ENCODE measurements around the gene EPHA3. TPM values are rescaled to one million over a fixed set of nuclear protein-coding genes. Genes with fewer than 3 reads are reported as not detected.

The EPHA3 gene
- total RNA-seq, 1 donor from 2014 or later, result not detected

- no peaks in the 10 kb centered on the region for H3K4me1 Mint-ChIP-seq (ENCODE audit: low read depth)
- H3K27ac Mint-ChIP-seq, result no peak overlapping the region
- no peaks in the 10 kb centered on the region for H3K27me3 Mint-ChIP-seq (ENCODE audit: insufficient read depth)
- no peak overlapping the region for H3K4me3 Mint-ChIP-seq
- no peaks in the 10 kb centered on the region for H3K36me3 Mint-ChIP-seq (ENCODE audit: low read depth)
- intact Hi-C loops (cut with micrococcal nuclease), result no loop called here
- H3K9me3 Mint-ChIP-seq, result no peaks in the 10 kb centered on the region
- no peak for DNase-seq (ENCODE audit: low spot score)
These were observed 318.6 kb downstream of the EPHA3 start for GRCh38 chr3:89426060-89426459.

- Mint-ChIP-seq H3K27ac (no peak overlapping the region), H3K9me3 (peaks cover 4% of the 10 kb centered on the region), H3K36me3 (ENCODE audit: low read depth) (no peaks in the 10 kb centered on the region), H3K4me3 (no peak overlapping the region), H3K4me1 (ENCODE audit: low read depth) (no peaks in the 10 kb centered on the region), H3K27me3 (ENCODE audit: insufficient read depth) (no peaks in the 10 kb centered on the region)
- intact Hi-C loops (cut with micrococcal nuclease), result no loop called here
- no peak for DNase-seq (ENCODE audit: low spot score)
These were observed 327.4 kb downstream of the EPHA3 start for GRCh38 chr3:89434621-89435380.

GRCh38 chr3:89436846-89437245, 329.4 kb downstream of the EPHA3 start:
- Mint-ChIP-seq H3K27ac (no peak overlapping the region), H3K9me3 (peaks cover 4% of the 10 kb centered on the region), H3K27me3 (ENCODE audit: insufficient read depth) (no peaks in the 10 kb centered on the region), H3K4me3 (no peak overlapping the region), H3K36me3 (ENCODE audit: low read depth) (no peaks in the 10 kb centered on the region), H3K4me1 (ENCODE audit: low read depth) (no peaks in the 10 kb centered on the region)
- intact Hi-C loops (cut with micrococcal nuclease), result no loop called here
- no peak for DNase-seq (ENCODE audit: low spot score)

GRCh38 chr3:89440386-89440785, 333.0 kb downstream of the EPHA3 start:
- DNase-seq (ENCODE audit: low spot score), result no peak
- H3K27me3 Mint-ChIP-seq (ENCODE audit: insufficient read depth), result no peaks in the 10 kb centered on the region
- no peaks in the 10 kb centered on the region for H3K36me3 Mint-ChIP-seq (ENCODE audit: low read depth)
- no peak overlapping the region for H3K27ac Mint-ChIP-seq
- H3K9me3 Mint-ChIP-seq, result peaks cover 4% of the 10 kb centered on the region
- intact Hi-C loops (cut with micrococcal nuclease), result no loop called here
- H3K4me1 Mint-ChIP-seq (ENCODE audit: low read depth), result no peaks in the 10 kb centered on the region
- no peak overlapping the region for H3K4me3 Mint-ChIP-seq

GRCh38 chr3:89441141-89441540, 333.7 kb downstream of the EPHA3 start:
- Mint-ChIP-seq H3K27me3 (ENCODE audit: insufficient read depth) (no peaks in the 10 kb centered on the region), H3K4me1 (ENCODE audit: low read depth) (no peaks in the 10 kb centered on the region), H3K9me3 (peaks cover 7% of the 10 kb centered on the region), H3K27ac (no peak overlapping the region), H3K36me3 (ENCODE audit: low read depth) (no peaks in the 10 kb centered on the region), H3K4me3 (no peak overlapping the region)
- DNase-seq (ENCODE audit: low spot score), result no peak
- intact Hi-C loops (cut with micrococcal nuclease), result no loop called here

- H3K27ac Mint-ChIP-seq, result no peak overlapping the region
- no peaks in the 10 kb centered on the region for H3K4me1 Mint-ChIP-seq (ENCODE audit: low read depth)
- no peaks in the 10 kb centered on the region for H3K36me3 Mint-ChIP-seq (ENCODE audit: low read depth)
- intact Hi-C loops (cut with micrococcal nuclease), result no loop called here
- no peaks in the 10 kb centered on the region for H3K27me3 Mint-ChIP-seq (ENCODE audit: insufficient read depth)
- H3K9me3 Mint-ChIP-seq, result peaks cover 7% of the 10 kb centered on the region
- DNase-seq (ENCODE audit: low spot score), result no peak
- no peak overlapping the region for H3K4me3 Mint-ChIP-seq
These were observed 339.2 kb downstream of the EPHA3 start for GRCh38 chr3:89446593-89446992.

GRCh38 chr3:89447243-89447642, 339.8 kb downstream of the EPHA3 start:
- Mint-ChIP-seq H3K9me3 (peaks cover 7% of the 10 kb centered on the region), H3K36me3 (ENCODE audit: low read depth) (no peaks in the 10 kb centered on the region), H3K27me3 (ENCODE audit: insufficient read depth) (no peaks in the 10 kb centered on the region), H3K4me1 (ENCODE audit: low read depth) (no peaks in the 10 kb centered on the region), H3K27ac (no peak overlapping the region), H3K4me3 (no peak overlapping the region)
- intact Hi-C loops (cut with micrococcal nuclease), result no loop called here
- no peak for DNase-seq (ENCODE audit: low spot score)

GRCh38 chr3:89449086-89449485, 341.7 kb downstream of the EPHA3 start:
- H3K4me3 Mint-ChIP-seq, result no peak overlapping the region
- no peak overlapping the region for H3K27ac Mint-ChIP-seq
- no peaks in the 10 kb centered on the region for H3K36me3 Mint-ChIP-seq (ENCODE audit: low read depth)
- H3K27me3 Mint-ChIP-seq (ENCODE audit: insufficient read depth), result no peaks in the 10 kb centered on the region
- H3K4me1 Mint-ChIP-seq (ENCODE audit: low read depth), result no peaks in the 10 kb centered on the region
- peaks cover 7% of the 10 kb centered on the region for H3K9me3 Mint-ChIP-seq
- no peak for DNase-seq (ENCODE audit: low spot score)
- intact Hi-C loops (cut with micrococcal nuclease), result no loop called here

GRCh38 chr3:89452066-89452465, 344.6 kb downstream of the EPHA3 start:
- Mint-ChIP-seq H3K27ac (no peak overlapping the region), H3K27me3 (ENCODE audit: insufficient read depth) (no peaks in the 10 kb centered on the region), H3K4me1 (ENCODE audit: low read depth) (no peaks in the 10 kb centered on the region), H3K4me3 (no peak overlapping the region), H3K36me3 (ENCODE audit: low read depth) (no peaks in the 10 kb centered on the region), H3K9me3 (peaks cover 4% of the 10 kb centered on the region)
- no peak for DNase-seq (ENCODE audit: low spot score)
- intact Hi-C loops (cut with micrococcal nuclease), result no loop called here

GRCh38 chr3:89455240-89455639, 347.8 kb downstream of the EPHA3 start:
- DNase-seq (ENCODE audit: low spot score), result no peak
- H3K9me3 Mint-ChIP-seq, result peaks cover 4% of the 10 kb centered on the region
- no peaks in the 10 kb centered on the region for H3K36me3 Mint-ChIP-seq (ENCODE audit: low read depth)
- no peak overlapping the region for H3K27ac Mint-ChIP-seq
- H3K4me3 Mint-ChIP-seq, result no peak overlapping the region
- no peaks in the 10 kb centered on the region for H3K4me1 Mint-ChIP-seq (ENCODE audit: low read depth)
- intact Hi-C loops (cut with micrococcal nuclease), result no loop called here
- no peaks in the 10 kb centered on the region for H3K27me3 Mint-ChIP-seq (ENCODE audit: insufficient read depth)

- no peak overlapping the region for H3K27ac Mint-ChIP-seq
- no peaks in the 10 kb centered on the region for H3K4me1 Mint-ChIP-seq (ENCODE audit: low read depth)
- intact Hi-C loops (cut with micrococcal nuclease), result no loop called here
- H3K9me3 Mint-ChIP-seq, result no peaks in the 10 kb centered on the region
- H3K36me3 Mint-ChIP-seq (ENCODE audit: low read depth), result no peaks in the 10 kb centered on the region
- H3K27me3 Mint-ChIP-seq (ENCODE audit: insufficient read depth), result no peaks in the 10 kb centered on the region
- H3K4me3 Mint-ChIP-seq, result no peak overlapping the region
- DNase-seq (ENCODE audit: low spot score), result no peak
These were observed 360.5 kb downstream of the EPHA3 start for GRCh38 chr3:89467898-89468363.

GRCh38 chr3:89472101-89472500, 364.7 kb downstream of the EPHA3 start:
- Mint-ChIP-seq H3K27ac (no peak overlapping the region), H3K4me3 (no peak overlapping the region), H3K4me1 (ENCODE audit: low read depth) (no peaks in the 10 kb centered on the region), H3K36me3 (ENCODE audit: low read depth) (no peaks in the 10 kb centered on the region), H3K9me3 (no peaks in the 10 kb centered on the region), H3K27me3 (ENCODE audit: insufficient read depth) (no peaks in the 10 kb centered on the region)
- no peak for DNase-seq (ENCODE audit: low spot score)
- intact Hi-C loops (cut with micrococcal nuclease), result no loop called here

GRCh38 chr3:89474333-89475130, 367.1 kb downstream of the EPHA3 start:
- H3K36me3 Mint-ChIP-seq (ENCODE audit: low read depth), result no peaks in the 10 kb centered on the region
- intact Hi-C loops (cut with micrococcal nuclease), result no loop called here
- no peaks in the 10 kb centered on the region for H3K27me3 Mint-ChIP-seq (ENCODE audit: insufficient read depth)
- no peaks in the 10 kb centered on the region for H3K4me1 Mint-ChIP-seq (ENCODE audit: low read depth)
- DNase-seq (ENCODE audit: low spot score), result no peak
- no peak overlapping the region for H3K4me3 Mint-ChIP-seq
- peaks cover 6% of the 10 kb centered on the region for H3K9me3 Mint-ChIP-seq
- no peak overlapping the region for H3K27ac Mint-ChIP-seq

All from activated T-helper 1 cell treated with anti-CD3 and anti-CD28 coated beads, Interleukin-12 subunit alpha, Interleukin-12 subunit beta, Interleukin-2, Interleukin-4 antibody, amounts not matched to agents 30 ng/mL and 10 ng/mL and 1 ng/mL, durations not matched to agents 14 hours and 24 hours and 36 hours (primary cell).